ENCODE measurements around the gene ACOX1. TPM values are rescaled to one million over a fixed set of nuclear protein-coding genes. Genes with fewer than 3 reads are reported as not detected.

The ACOX1 gene
- total RNA-seq, 1 experiment from 2014 or later, result 27.7 TPM

DNA sequence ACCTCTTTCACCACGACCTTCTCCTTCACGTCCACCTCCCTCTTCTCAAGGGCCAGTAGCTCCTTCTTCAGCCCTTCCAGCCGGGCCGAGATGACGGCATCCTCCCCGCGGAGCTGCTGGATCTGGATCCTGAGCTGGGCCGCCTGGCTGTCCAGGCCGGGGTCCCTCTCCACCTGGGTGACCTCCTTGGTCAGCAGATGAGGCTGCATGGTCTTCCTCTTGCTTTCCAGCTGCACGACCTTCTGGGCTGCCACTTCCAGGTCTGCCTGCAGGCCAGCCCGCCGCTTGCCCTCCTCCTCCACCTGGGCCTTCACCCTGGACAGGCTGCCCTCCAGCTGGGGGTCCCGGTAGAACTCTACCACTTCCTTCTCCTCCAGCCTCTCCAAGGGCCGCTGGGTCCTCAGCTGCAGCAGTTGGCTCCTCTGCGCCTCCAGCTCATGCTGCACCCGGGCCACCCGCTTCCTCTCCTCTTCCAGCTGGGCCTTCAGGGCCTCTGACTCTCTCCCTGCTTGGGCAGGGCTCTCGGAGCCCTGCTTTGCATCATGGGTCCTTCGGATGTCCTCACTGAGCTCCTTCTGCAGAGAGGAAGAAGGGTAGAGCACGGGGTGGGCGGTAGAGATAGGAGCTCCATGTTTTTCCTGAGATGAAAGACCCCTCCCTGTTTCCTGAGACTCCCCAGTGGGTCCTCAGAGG, 31.1 kb upstream of the ACOX1 start:
- in situ Hi-C loops (cut with HindIII; ENCODE audit: low sequenced_read_pairs), result no loop called here

DNA sequence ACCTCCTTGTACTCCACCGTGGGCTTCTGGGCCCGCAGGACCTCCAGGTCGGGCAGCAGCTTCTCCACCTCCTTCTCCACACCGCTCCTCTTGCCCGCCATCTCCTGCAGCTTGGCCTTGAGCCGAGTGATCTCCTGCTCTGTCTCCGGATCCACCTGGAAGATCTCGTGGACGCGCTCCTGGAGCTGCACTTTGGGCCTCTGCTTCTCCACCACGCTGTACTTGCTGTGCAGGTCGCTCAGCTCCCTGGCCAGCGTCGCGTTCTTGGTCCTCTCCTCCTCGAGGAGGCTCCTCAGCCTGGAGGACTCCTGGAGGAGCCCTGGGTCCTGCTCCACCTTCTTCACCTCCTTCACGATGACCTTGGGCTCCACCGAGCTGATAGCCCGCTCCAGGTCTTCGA, 30.5 kb upstream of the ACOX1 start:
- in situ Hi-C loops (cut with HindIII; ENCODE audit: low sequenced_read_pairs), result no loop called here

More for the DNA sequence above, 31.1 kb upstream of the ACOX1 start:
- no peak for DNase-seq (ENCODE audit: low spot score)

DNA sequence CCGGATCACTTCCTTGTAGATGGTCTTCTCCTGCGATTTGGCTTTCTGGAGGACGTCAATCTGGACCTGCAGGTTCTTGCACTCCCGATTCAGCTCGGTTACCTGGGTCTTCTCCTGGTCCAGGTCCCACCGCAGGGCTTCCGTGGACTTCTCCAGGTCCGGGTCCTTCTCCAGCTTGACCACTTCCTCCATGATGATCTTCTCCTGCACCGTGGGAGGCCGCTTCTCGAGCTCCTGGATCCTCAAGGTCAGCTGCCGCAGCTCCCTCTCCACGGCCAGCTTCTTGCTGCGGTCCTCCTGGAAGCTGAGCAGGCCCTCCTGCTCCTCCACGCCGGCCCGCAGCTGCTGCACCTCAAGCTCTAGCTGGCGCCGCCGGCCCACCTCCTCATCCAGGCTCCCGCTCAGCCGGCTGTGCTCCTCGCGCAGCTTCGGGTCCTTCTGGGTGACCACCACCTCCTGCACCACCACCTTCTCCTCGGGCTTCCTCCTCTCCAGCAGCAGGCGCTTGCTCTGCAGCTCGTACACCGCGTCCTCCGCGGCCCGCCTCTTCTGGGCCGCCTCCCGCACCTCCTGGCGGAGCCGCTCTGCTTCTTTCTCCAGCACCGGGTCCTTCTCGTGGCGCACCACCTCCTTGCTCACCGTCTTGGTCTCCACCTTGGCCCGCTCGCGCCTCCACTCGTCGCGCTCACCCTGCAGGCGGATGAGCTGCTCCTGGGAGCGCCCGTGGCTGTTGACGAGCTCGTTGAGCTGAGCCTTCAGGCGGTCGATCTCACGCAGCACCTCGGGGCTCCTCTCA, 29.9 kb upstream of the ACOX1 start:
- in situ Hi-C loops (cut with HindIII; ENCODE audit: low sequenced_read_pairs), result no loop called here
- DNase-seq (ENCODE audit: low spot score), result no peak

More for the DNA sequence above, 30.5 kb upstream of the ACOX1 start:
- DNase-seq (ENCODE audit: low spot score), result no peak

DNA sequence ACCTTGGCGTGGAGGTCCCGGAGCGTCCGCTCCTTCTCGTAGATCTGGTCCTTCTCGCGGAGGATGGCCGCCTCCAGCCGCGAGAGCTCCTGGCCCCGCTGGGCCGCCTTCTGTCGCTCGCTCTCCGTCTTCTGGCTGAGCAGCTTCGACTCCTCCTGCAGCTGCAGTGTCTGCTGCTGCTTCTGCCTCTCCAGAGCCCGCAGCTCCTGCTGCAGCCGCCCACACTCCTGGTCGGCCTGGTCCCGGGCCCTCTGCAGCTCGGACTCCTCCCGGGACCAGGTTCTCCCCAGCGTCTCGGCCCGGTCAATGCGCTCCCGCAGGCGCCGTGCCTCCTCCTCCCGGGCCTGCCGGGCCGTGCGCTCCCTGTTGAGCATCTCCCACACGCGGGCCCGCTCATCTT, 29.2 kb upstream of the ACOX1 start:
- in situ Hi-C loops (cut with HindIII; ENCODE audit: low sequenced_read_pairs), result no loop called here
- no peak for DNase-seq (ENCODE audit: low spot score)

DNA sequence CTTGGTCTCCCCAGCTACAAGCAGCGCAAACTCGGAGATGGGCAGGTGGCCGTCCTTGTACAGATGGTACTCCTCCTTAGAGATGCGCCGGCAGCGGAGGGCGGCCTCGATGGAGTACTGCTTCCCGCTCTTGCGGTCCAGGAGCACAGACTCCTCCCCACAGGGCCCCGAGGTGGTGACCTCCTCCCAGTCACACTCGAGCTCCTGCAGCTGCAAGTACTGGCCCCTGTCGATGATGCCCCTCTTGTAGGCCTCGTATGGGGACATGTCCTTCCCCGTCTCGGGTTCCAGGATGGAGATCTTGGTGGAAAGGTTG, 28.8 kb upstream of the ACOX1 start:
- no peak for DNase-seq (ENCODE audit: low spot score)
- in situ Hi-C loops (cut with HindIII; ENCODE audit: low sequenced_read_pairs), result no loop called here

DNA sequence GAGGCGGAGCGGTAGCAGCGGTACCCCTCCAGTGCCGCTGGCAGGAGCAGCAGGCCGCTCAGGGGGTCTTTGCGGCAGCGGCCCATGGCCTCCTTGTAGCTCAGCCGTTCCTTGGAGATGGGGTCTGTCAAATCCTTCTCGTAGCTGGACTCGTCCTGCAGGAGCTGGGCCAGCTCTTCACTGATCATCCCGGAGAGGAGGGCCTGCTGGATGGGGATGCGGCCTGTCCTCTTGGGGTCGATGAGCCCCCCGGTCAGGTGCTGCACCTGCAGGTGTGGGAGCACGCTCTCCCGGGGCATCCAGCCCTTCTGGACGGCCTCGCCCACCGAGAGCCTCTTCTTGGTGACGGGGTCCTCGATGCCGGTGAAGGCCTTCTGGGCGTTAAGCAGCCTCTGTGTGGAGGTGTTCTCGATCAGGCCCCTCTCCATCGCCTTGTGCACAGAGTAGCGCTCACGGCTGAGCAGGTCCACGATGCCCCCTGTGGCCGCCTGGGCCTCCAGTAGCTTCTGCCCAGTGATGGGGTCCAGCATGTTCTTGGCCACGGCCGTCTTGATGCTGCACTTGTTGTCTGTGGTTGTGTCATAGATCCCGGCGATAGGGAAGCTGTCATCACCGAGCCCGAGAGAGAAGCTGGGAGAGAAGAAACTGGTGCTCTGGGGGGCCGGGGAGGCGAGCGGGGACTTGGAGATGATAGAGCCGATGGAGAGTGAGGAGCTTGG, 28.3 kb upstream of the ACOX1 start:
- no peak for DNase-seq (ENCODE audit: low spot score)
- in situ Hi-C loops (cut with HindIII; ENCODE audit: low sequenced_read_pairs), result no loop called here

DNA sequence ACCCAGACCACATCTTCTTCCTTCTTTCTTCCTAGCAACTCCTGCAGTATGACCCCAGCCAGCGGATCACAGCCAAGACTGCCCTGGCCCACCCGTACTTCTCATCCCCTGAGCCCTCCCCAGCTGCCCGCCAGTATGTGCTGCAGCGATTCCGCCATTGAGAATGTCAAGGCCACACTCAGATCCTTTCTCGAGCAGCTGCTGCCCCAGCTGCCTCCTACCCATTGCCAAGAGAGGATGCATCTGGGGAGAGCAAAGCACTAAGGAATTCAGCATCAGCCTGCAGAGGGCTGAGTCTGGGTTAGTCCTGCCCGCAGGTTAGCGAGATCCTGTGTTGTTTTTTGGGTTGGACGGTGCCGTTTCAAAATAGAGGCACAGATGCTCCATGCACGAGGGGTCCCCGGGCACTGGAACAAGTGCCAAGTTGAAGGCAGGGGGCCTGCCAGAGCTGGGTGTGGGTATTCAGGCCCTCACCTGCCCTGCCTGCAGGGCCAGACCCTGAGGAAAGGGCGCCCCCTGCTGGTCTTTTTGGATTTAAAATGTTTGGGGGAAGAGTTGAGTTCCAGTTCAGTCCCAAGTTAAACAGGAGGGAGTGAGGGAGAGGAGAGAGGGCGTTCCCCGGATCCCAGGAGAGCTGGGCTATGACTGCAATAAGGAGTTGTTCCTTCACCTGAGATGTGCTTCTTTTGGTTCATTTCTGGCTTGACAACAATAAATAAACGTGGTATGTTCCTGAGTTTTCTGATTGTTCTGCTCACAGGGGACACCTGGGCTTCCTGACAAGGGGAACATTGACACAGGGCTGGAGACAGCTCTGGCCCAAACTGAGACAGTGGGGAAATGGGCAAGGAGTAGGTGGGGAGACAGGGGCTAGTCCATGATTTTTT, 26.5 kb upstream of the ACOX1 start:
- in situ Hi-C loops (cut with HindIII; ENCODE audit: low sequenced_read_pairs), result no loop called here
- DNase-seq (ENCODE audit: low spot score), result peak; percentile 66

DNA sequence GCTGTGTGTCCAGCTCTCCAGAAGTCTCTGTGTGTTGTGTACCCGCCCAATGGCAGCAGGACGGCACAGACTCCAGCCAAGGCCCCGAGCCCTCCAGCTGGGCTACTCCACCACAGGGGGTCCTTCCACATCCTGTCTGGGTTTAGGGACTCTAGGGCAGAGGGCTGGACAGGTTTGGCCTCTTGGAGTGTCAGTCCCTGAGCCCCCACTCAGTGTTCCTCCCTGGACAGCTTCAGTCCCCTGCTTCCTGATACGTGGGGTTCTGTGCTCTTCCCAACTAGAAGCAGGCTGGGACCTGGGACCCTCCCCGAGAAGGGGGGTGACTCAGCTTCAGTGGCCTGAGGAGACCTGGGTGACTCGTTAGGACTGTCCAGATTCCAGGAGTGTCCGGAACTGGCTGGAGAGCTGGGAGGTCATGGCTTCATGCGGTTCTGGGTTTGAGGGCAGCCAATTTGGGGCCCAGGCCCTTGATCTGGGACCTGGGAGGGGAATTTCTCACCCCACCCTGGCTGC, 25.8 kb upstream of the ACOX1 start:
- in situ Hi-C loops (cut with HindIII; ENCODE audit: low sequenced_read_pairs), result no loop called here
- no peak for DNase-seq (ENCODE audit: low spot score)

DNA sequence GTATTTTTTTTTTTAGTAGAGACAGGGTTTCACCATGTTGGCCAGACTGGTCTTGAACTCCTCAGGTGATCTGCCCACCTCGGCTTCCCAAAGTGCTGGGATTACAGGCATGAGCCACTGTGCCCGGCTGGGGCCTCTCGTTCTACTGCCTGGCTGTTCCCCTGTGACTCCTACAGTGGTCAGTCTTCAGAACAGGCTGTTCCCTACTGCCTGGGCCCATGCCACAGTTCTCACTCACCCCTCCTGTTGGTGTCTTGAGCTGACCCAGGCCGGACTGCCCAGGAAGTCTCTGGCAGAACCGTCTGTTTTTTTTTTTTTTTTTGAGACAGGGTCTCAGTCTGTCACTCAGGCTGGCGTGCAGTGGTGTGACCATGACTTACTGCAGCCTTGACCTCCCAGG, 24.9 kb upstream of the ACOX1 start:
- in situ Hi-C loops (cut with HindIII; ENCODE audit: low sequenced_read_pairs), result no loop called here
- no peak for DNase-seq (ENCODE audit: low spot score)

DNA sequence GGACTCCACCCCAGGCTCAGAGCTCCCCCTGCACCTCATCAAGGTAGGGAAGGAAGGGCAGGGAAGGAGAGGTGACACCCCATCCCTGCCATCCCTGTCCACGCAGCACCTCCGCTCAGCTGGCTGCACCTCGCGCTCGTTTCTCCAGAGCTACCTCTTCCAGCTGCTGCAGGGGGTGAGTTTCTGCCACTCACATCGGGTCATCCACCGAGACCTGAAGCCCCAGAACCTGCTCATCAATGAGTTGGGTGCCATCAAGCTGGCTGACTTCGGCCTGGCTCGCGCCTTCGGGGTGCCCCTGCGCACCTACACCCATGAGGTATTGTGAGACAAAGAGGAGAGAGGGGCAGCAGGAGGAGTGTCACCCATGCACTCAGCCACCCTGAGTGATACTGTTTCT, 23.1 kb upstream of the ACOX1 start:
- no peak for DNase-seq (ENCODE audit: low spot score)
- in situ Hi-C loops (cut with HindIII; ENCODE audit: low sequenced_read_pairs), result no loop called here

DNA sequence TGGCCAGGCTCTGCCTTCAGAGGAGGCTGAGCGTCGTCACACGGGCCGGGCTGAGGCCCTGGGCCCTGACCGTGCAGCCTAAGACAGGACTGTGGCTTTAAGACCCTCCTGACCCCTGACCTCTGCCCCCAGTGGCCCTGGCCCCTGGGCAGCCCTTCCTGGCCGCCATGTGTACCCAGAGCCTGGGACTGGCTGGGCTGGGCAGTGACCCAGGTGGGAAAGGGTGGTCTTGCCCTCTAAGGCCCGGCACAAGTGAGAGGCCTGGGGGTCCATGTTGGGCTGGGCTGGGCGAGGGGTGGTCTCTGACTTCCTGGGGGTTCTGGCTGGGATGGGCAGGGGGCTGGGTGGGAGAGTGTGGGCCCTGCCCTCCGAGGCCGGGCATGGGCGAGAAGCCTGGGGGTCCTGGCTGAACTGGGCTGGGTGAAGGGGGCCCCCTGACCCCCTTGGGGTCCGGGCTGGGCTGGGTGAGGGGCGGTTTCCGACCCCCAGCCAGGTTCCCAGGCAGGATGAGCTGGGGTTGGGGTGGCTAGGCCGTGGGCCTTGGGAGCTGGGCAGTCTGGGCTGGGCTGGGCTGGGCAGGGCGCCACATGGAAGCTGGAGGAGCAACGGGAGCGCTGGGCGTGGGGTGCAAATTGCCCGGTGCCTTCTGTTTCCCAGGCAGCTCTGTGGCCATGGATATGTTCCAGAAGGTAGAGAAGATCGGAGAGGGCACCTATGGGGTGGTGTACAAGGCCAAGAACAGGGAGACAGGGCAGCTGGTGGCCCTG, 22.0 kb upstream of the ACOX1 start, which contains the start of gene CDK3:
CDK3 (plus strand) TSS at position 101 of the 767 bp plus-strand sequence; CDS start at position 672, 571 bp downstream.
- in situ Hi-C loops (cut with HindIII; ENCODE audit: low sequenced_read_pairs), result no loop called here

DNA sequence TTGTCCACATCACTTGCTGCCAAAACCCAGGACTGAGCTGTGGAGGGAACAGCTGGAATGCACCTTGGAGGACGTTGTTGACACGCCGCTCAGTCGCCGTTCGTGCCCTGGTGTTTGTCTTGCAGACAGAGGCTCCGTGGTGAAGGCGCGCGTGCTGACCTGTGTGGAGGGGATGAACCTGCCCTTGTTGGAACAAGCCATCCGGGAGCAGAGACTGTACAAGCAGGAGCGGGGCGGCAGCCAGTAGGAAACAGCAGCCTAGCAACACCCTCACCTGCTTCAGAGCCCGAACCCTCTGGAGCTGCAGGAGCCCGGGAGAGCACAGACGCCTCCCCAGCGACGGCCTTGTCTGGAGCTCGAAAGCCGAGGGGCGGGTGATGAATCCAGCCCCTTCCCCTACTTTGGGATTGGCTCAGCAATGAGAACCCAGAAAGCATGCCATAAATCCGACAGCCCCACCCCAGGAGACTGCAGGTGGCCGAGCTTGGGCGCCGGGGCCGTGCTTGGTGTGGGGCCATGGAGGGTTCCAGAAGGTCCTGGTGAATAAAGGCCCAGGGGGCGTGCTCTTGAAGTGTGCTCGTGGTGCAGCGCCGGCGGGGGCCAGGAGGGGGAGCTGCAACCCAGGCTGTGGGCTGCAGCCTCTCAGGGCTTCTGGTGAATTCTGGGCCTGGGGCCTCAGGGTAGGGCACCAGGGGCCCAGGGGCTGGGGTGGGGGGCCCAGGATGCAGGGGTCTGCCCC, 21.2 kb upstream of the ACOX1 start:
- no peak for DNase-seq (ENCODE audit: low spot score)
- in situ Hi-C loops (cut with HindIII; ENCODE audit: low sequenced_read_pairs), result no loop called here

More for the DNA sequence above, 22.0 kb upstream of the ACOX1 start, which contains the start of gene CDK3:
- DNase-seq (ENCODE audit: low spot score), result no peak

DNA sequence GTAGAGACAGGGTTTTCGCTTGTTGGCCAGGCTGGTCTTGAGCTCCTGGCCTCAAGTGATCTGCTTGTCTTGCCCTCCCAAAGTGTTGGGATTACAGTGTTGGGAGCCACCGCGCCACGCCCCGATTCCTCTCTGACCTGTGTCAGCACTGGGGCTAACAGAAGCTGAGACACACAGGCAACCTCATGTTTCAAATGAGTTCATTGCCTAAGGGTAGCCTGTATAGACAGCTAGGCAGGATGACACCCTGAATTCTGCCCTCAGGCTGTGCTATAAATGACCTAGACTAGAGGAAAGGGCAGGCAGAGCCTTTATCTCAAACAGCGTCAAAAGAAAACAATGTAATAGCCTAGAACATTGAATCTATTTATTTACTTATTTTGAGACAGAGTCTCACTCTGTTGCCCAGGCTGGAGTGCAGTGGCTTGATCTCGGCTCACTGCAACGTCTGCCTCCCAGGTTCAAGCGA, 19.4 kb upstream of the ACOX1 start:
- DNase-seq (ENCODE audit: low spot score), result no peak
- in situ Hi-C loops (cut with HindIII; ENCODE audit: low sequenced_read_pairs), result no loop called here

DNA sequence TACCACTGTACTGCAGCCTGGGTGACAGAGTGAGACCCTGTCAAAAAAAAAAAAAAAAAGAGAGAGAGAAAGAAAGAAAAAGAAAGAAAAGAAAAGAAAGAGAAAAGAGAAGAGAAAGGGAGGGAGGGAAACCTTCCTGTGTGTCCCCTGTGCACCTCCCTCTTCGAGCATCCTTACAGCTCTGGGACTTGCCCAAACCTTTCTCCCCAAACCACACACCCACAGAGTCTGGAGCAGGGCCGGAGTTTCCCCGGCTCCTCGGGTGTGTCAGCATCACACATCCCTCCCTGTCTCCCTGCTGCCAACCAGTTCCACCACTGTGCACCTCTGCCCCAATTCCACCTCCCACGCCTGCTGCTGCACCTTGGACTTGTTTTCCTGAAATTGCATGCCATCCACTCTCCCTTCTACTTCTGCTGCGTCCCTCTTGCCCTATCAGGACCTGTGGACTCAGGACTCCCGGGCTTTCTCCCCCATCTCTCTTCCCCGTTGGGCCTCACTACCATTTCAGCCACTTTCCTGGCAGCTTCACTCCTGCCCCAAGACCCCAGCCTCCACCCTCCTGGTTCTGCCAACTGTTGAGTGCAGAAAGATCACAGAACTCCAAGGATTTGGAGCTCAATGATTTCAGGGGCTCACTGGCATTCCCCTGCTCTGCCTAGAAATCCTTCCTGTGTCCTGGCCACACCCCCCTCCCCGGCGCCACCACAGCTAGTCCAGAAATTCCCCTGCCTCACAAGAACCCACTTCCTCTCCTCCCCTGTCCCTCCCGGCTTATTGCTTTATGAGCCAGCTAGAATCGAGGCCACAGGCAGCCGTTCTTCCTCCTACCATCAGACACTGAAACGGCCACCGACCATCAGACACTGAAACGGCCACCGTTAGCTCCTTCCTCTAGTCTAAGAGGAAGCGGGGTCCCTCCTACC, 18.0 kb upstream of the ACOX1 start:
- no peak for DNase-seq (ENCODE audit: low spot score)
- in situ Hi-C loops (cut with HindIII; ENCODE audit: low sequenced_read_pairs), result no loop called here

DNA sequence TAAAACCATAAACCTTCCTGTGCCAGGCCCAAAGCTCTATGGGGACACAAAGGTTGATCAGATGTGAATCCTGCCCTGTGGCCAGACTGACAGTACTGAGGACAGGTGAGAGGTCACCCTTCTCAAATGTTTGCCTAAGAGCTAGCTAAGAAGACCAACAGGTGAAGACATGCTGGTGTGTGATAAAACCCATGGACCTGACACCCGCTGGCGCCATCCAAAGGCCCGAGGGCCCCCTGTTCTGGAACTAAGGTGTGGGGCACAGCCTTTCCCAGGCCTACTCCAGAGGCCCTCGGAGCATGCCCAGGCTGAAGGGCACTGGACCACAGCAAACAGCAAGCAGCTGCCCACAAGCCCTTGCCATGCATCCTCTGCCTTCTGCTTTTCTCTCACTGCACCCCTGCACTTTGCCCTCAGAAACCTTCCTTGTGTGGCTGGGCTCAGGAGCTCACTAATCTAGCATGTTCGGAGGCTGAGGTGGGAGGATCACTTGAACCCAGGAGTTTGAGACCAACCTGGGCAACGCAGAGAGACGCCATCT, 16.5 kb upstream of the ACOX1 start:
- in situ Hi-C loops (cut with HindIII; ENCODE audit: low sequenced_read_pairs), result no loop called here
- DNase-seq (ENCODE audit: low spot score), result no peak

DNA sequence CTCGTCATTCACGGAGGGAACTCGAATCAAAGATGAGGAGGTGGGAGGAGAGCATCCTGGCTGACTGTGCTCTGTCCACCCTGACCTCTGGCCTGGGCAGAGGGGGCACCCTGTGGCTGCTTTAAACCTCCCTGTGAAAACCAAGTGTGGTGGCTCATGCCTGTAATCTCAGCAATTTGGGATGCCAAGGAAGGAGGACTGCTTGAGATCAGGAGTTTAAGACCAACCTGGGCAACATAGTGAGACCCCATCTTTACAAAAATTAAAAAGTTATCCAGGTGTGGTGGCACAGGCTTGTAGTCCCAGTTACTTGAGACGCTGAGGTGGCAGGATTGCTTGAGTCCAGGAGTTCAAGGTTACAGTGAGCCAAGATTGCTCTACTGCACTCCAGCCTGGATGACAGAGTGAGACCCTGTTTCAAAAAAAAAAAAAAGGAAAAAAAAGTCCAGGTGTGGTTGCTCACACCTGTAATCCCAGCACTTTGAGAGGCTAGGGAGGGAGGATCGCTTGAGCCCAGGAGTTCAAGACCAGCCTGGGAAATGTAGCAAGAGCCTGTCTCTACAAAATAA, 15.9 kb upstream of the ACOX1 start:
- in situ Hi-C loops (cut with HindIII; ENCODE audit: low sequenced_read_pairs), result no loop called here
- no peak for DNase-seq (ENCODE audit: low spot score)
